A549 (cell line): ENCODE data around the gene SLC30A3.
"Not testable (repeated sequence)": the region's sequence is repeated elsewhere in the genome, so short reads cannot be mapped to it uniquely, and the experiment has no call there.

Experiments used
- CEBPB ChIP-seq, 2 experiments: fragments of >200 bp in 1 of 2; sonication (Bioruptor Twin) in 1 of 2; formaldehyde crosslinking in 1 of 2; IDR thresholded peaks; 2 replicates each; pipeline ENCODE4 v1.6.1; 2012 to 2016
- CHD2 ChIP-seq: fragments of 150-350 bp; IDR thresholded peaks from 2 replicates; pipeline ENCODE4 v1.6.1; 2014; ENCODE audit warnings: low read length; ENCODE audit not compliant: partially characterized antibody
- EP300 ChIP-seq, 2 experiments: fragments of >200 bp; sonication (Bioruptor Twin); formaldehyde crosslinking; IDR thresholded peaks; 2 replicates in 1 of 2; 3 replicates in 1 of 2; pipeline ENCODE4 v1.6.1; 2016 to 2017
- HDAC2 ChIP-seq: fragments of 200-600 bp; sonication (generic); IDR thresholded peaks from 2 replicates; pipeline ENCODE4 v1.6.1; 2016
- MAX ChIP-seq: IDR thresholded peaks from 2 replicates; pipeline ENCODE4 v1.6.1; 2012
- ZSCAN20 ChIP-seq: fragments of 250-450 bp; sonication (Bioruptor Pico); IDR thresholded peaks from 2 replicates; pipeline ENCODE4 v1.8.0; 2022; ENCODE audit warnings: mild to moderate bottlenecking, moderate library complexity
- TF ChIP-seq, protein P1 (sequence below): fragments of >200 bp; sonication (Bioruptor Twin); formaldehyde crosslinking; IDR thresholded peaks from 3 replicates; pipeline ENCODE4 v1.5.1; 2016
- TF ChIP-seq, protein P2 (sequence below): fragments of 200-600 bp; sonication (generic); IDR thresholded peaks from 2 replicates; pipeline ENCODE4 v1.6.1; 2016; ENCODE audit warnings: antibody characterized with exemption, mild to moderate bottlenecking, moderate library complexity

DNA sequence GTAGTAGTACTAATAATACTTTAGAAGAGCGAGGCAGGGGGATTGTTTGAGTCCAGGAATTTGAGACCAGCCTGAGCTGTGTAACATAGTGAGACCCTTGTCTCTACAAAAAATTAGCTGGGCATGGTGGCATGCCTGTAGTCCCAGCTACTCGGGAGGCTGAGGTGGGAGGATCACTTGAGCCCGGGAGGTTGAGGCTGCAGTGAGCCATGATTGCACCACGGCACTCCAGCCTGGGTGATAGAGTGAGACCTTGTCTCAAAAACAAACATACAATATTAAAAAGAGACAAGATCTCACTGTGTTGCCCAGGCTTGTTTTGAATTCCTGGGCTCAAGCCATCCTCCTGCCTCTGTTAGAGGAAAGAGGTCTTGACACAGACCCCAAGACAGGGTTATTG lies 37.8 kb upstream of the SLC30A3 start:
- TF ChIP-seq CEBPB (IDR thresholded peaks at IDR 0.05); HDAC2; MAX; CHD2; EP300 (IDR thresholded peaks at IDR 0.05); ZSCAN20 (CRISPR knock-in tag): not testable (repeated sequence)
- TF ChIP-seq, protein P1, sequence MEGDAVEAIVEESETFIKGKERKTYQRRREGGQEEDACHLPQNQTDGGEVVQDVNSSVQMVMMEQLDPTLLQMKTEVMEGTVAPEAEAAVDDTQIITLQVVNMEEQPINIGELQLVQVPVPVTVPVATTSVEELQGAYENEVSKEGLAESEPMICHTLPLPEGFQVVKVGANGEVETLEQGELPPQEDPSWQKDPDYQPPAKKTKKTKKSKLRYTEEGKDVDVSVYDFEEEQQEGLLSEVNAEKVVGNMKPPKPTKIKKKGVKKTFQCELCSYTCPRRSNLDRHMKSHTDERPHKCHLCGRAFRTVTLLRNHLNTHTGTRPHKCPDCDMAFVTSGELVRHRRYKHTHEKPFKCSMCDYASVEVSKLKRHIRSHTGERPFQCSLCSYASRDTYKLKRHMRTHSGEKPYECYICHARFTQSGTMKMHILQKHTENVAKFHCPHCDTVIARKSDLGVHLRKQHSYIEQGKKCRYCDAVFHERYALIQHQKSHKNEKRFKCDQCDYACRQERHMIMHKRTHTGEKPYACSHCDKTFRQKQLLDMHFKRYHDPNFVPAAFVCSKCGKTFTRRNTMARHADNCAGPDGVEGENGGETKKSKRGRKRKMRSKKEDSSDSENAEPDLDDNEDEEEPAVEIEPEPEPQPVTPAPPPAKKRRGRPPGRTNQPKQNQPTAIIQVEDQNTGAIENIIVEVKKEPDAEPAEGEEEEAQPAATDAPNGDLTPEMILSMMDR = not testable (repeated sequence)
- TF ChIP-seq, protein P2, sequence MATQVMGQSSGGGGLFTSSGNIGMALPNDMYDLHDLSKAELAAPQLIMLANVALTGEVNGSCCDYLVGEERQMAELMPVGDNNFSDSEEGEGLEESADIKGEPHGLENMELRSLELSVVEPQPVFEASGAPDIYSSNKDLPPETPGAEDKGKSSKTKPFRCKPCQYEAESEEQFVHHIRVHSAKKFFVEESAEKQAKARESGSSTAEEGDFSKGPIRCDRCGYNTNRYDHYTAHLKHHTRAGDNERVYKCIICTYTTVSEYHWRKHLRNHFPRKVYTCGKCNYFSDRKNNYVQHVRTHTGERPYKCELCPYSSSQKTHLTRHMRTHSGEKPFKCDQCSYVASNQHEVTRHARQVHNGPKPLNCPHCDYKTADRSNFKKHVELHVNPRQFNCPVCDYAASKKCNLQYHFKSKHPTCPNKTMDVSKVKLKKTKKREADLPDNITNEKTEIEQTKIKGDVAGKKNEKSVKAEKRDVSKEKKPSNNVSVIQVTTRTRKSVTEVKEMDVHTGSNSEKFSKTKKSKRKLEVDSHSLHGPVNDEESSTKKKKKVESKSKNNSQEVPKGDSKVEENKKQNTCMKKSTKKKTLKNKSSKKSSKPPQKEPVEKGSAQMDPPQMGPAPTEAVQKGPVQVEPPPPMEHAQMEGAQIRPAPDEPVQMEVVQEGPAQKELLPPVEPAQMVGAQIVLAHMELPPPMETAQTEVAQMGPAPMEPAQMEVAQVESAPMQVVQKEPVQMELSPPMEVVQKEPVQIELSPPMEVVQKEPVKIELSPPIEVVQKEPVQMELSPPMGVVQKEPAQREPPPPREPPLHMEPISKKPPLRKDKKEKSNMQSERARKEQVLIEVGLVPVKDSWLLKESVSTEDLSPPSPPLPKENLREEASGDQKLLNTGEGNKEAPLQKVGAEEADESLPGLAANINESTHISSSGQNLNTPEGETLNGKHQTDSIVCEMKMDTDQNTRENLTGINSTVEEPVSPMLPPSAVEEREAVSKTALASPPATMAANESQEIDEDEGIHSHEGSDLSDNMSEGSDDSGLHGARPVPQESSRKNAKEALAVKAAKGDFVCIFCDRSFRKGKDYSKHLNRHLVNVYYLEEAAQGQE = not testable (repeated sequence)
